Measurements from ENCODE around the gene CEP192.

Gene CEP192

DNA sequence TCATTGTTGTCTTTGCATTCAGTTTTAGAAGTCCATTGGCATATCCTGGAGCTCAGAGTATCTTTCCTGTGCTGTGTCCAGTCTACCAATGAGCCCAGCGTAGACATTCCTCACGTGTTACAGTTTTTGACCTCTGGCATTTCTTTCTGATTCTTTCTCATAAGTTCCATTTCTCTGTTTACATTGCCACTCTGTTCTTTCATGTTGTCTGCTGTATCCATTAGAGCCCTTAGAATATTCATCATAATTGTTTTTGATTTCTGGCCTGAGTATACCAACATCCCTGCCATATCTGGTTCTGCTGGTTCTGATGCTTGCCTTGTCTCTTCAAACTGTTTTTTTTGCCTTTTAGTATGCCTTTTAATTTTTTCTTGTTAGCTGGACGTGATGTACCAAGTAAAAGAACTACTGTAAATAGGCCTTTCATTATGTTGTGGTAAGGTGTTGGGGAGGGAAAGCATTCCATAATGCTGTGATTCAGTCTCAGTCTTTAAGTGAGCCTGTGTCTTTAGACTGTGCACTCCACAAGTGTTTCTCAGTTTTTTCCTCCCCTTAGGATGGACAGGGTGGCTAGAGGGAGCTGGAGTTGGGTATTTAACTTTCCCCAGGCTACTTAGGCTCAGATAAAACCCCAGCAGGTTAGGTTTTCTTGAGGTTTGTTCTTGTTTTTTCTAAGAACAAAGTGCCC is 35.6 kb downstream of the CEP192 start:
- Histone ChIP-seq H3K27ac (replicated peaks) (no peak overlapping the region), H3K27me3 (ENCODE audit: insufficient read depth, poor library complexity, severe bottlenecking) (no peaks in the 10 kb centered on the region), H3K4me3 (replicated peaks; ENCODE audit: insufficient read depth, low read length) (no peak overlapping the region)
- no peak for DNase-seq (ENCODE audit: low read depth in 1 of 2, low spot score in 1 of 2)
- TF ChIP-seq POLR2AphosphoS5 (IDR thresholded peaks at IDR 0.05; ENCODE audit: low read depth) = no peak
- TF ChIP-seq GABPA (IDR thresholded peaks at IDR 0.05; ENCODE audit: low read depth) = no peak
- TF ChIP-seq CTCF (IDR thresholded peaks at IDR 0.05; ENCODE audit: insufficient read depth, low read length) = no peak
- TF ChIP-seq, protein P1, sequence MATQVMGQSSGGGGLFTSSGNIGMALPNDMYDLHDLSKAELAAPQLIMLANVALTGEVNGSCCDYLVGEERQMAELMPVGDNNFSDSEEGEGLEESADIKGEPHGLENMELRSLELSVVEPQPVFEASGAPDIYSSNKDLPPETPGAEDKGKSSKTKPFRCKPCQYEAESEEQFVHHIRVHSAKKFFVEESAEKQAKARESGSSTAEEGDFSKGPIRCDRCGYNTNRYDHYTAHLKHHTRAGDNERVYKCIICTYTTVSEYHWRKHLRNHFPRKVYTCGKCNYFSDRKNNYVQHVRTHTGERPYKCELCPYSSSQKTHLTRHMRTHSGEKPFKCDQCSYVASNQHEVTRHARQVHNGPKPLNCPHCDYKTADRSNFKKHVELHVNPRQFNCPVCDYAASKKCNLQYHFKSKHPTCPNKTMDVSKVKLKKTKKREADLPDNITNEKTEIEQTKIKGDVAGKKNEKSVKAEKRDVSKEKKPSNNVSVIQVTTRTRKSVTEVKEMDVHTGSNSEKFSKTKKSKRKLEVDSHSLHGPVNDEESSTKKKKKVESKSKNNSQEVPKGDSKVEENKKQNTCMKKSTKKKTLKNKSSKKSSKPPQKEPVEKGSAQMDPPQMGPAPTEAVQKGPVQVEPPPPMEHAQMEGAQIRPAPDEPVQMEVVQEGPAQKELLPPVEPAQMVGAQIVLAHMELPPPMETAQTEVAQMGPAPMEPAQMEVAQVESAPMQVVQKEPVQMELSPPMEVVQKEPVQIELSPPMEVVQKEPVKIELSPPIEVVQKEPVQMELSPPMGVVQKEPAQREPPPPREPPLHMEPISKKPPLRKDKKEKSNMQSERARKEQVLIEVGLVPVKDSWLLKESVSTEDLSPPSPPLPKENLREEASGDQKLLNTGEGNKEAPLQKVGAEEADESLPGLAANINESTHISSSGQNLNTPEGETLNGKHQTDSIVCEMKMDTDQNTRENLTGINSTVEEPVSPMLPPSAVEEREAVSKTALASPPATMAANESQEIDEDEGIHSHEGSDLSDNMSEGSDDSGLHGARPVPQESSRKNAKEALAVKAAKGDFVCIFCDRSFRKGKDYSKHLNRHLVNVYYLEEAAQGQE (IDR thresholded peaks at IDR 0.05; ENCODE audit: insufficient replicate concordance, low read depth) = no peak
- TF ChIP-seq SPI1 (IDR thresholded peaks at IDR 0.05; ENCODE audit: borderline replicate concordance, low read depth) = no peak

DNA sequence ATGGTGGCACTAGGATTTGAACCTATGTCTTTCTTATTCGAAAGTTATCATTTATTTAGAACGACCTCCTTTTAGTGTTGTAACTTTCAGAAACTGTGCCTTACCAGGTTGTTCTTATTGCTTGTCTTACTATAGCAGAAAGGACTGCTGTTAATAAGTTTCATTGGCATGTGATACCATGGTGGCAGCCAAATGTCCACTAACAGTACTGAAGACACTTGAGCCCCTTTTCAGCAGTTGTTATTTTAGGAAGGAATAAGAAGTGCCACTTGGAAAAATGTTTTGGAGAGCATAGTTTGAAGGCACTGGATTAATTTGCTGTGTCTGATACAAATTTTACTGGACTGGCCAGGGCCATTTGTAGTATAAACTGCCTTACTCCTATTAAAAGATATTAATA is 37.7 kb downstream of the CEP192 start:
- Histone ChIP-seq H3K27me3 (ENCODE audit: insufficient read depth, poor library complexity, severe bottlenecking) (no peaks in the 10 kb centered on the region), H3K4me3 (replicated peaks; ENCODE audit: insufficient read depth, low read length) (no peak overlapping the region), H3K27ac (replicated peaks) (no peak overlapping the region)
- TF ChIP-seq SPI1 (IDR thresholded peaks at IDR 0.05; ENCODE audit: borderline replicate concordance, low read depth) (no peak), GABPA (IDR thresholded peaks at IDR 0.05; ENCODE audit: low read depth) (no peak), POLR2AphosphoS5 (IDR thresholded peaks at IDR 0.05; ENCODE audit: low read depth) (no peak), CTCF (IDR thresholded peaks at IDR 0.05; ENCODE audit: insufficient read depth, low read length) (no peak)
- TF ChIP-seq, protein P1 (IDR thresholded peaks at IDR 0.05; ENCODE audit: insufficient replicate concordance, low read depth) = no peak
- no peak for DNase-seq (ENCODE audit: low read depth in 1 of 2, low spot score in 1 of 2)

GRCh38 chr18:13032173-13032572 is 41.0 kb downstream of the CEP192 start:
- Histone ChIP-seq H3K27ac (replicated peaks) (no peak overlapping the region), H3K4me3 (replicated peaks; ENCODE audit: insufficient read depth, low read length) (no peak overlapping the region), H3K27me3 (ENCODE audit: insufficient read depth, poor library complexity, severe bottlenecking) (no peaks in the 10 kb centered on the region)
- TF ChIP-seq POLR2AphosphoS5 (IDR thresholded peaks at IDR 0.05; ENCODE audit: low read depth) = no peak
- TF ChIP-seq CTCF (IDR thresholded peaks at IDR 0.05; ENCODE audit: insufficient read depth, low read length) = no peak
- no peak for TF ChIP-seq SPI1 (IDR thresholded peaks at IDR 0.05; ENCODE audit: borderline replicate concordance, low read depth)
- no peak for DNase-seq (ENCODE audit: low read depth in 1 of 2, low spot score in 1 of 2)

Measured in HL-60 (cell line).